Stimulated activated CD8-positive, alpha-beta memory T cell treated with anti-CD3 and anti-CD28 coated beads, Interleukin-15, amount 100 ng/mL, for 24 hours (primary cell): ENCODE measurements around the gene ERBB2.
"Not testable (repeated sequence)": the region's sequence is repeated elsewhere in the genome, so short reads cannot be mapped to it uniquely, and the experiment has no call there.

Experiments used
- DNase-seq: peaks from one replicate; pipeline ENCODE4 v3.0.0-alpha.2; 2020; ENCODE audit warnings: low read depth

ERBB2 gene

GRCh38 chr17:39703913-39704312 is 4.0 kb downstream of the ERBB2 start:
- no peak for DNase-seq

- DNase-seq, result no peak
Observed at GRCh38 chr17:39704821-39705551, 5.1 kb downstream of the ERBB2 start.

DNA sequence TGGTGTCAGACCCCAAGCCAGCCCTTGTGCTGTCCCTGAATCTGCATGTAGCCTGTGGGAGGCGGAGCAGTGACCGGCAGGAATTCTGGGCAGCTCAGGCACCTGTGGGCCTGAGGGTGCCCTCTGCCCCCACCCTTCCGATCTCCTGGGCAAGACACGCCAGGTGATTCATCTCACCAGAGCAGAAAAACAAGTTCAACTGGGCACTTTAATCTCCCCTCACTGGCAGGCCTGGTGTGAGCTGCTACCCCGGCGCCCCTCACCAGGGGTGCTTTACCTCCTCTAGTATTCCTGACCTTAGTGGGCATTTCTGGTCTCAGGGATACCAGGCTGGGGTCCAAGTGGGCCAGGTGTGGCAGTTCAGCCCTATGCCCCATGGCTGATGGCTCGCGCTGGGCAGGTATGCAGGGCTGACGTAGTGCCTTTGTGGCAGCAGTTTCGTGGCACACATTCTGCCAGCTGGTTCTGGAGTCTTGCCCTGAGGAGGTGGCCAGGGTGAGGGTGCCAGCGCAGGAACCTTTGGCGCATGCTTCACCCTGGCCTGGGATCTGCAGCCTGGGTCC is 6.0 kb downstream of the ERBB2 start:
- no peak for DNase-seq

DNA sequence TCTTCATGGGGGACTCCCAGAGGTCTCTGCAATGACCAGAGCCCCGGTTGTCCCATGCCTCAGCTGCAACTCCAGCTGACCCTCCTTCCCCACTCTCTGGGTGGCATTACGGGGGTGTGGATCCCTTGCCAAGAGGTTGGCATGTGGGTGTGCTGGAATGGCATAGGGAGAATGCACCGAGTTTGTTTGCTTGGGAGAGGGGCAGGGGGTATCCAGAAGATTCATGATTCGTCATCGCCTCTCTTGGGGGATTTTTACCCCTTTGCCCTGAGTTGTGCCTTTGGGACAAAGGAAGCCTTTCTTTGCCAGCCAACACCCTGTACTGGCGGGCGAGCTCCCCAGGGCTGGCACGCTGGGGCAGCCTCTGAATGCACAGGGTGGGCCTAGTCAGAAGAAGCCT is 6.5 kb downstream of the ERBB2 start:
- DNase-seq, result no peak

GRCh38 chr17:39706921-39707337 is 7.1 kb downstream of the ERBB2 start:
- no peak for DNase-seq

DNA sequence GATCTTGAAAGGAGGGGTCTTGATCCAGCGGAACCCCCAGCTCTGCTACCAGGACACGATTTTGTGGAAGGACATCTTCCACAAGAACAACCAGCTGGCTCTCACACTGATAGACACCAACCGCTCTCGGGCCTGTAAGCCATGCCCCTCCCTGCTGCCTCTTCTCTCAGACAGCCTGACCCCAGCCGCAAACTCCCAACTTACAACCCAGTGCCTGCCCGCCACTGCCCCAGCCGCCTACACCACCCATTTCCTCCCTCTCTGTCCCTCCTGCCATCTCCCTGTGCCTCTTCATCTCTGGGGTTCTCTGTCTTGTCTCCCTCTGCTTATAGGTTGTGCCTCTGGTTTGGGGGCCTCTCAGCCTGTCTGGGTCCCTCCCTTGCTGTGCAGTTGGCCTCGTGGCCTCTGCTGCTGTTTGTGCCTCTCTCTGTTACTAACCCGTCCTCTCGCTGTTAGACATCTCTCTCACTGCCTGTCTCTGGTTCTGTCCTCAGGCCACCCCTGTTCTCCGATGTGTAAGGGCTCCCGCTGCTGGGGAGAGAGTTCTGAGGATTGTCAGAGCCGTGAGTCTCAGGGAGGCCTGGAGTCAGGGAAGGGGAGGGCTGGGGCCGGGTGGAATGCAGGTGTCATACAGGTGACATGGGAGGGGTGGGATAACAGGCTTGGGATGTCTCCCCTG is 9.6 kb downstream of the ERBB2 start:
- no peak for DNase-seq

- DNase-seq, result no peak
Observed at GRCh38 chr17:39709998-39710964, 10.4 kb downstream of the ERBB2 start.

DNA sequence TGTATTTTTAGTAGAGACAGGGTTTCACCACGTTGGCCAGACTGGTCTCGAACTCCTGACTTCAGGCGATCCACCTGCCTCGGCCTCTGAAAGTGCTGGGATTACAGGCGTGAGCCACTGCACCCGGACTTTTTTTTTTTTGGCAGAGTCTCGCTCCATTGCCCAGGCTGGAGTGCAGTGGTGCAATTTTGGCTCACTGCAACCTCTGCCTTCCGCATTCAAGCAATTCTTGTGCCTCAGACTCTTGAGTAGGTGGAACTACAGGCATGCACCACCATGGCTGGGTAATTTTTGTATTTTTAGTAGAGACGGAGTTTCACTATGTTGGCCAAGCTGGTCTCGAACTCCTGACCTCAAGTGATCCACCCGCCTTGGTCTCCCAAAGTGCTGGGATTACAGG is 11.2 kb downstream of the ERBB2 start:
- not testable (repeated sequence) for DNase-seq

DNA sequence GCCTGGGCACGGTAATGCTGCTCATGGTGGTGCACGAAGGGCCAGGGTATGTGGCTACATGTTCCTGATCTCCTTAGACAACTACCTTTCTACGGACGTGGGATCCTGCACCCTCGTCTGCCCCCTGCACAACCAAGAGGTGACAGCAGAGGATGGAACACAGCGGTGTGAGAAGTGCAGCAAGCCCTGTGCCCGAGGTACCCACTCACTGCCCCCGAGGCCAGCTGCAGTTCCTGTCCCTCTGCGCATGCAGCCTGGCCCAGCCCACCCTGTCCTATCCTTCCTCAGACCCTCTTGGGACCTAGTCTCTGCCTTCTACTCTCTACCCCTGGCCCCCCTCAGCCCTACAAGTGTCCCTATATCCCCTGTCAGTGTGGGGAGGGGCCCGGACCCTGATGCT is 12.0 kb downstream of the ERBB2 start:
- no peak for DNase-seq

DNA sequence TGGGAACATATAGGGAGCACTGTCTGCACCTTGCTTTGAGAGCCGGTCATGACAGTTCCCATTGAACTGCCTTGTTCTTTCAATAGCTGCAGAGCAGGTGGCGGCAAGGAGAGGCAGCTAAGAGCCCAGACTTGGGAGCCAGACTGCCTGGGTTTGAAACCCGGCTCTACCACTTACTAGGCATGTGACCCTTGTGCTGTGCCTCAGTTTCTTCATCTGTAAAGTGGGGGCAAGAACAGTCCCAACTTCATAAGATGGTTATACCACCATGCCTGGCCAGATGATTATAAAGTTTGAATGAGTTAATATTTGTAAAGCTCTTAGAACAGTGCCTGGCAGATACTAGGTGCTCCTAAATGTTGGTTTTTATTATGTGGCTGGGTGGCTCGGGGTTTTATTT is 14.4 kb downstream of the ERBB2 start:
- no peak for DNase-seq

DNA sequence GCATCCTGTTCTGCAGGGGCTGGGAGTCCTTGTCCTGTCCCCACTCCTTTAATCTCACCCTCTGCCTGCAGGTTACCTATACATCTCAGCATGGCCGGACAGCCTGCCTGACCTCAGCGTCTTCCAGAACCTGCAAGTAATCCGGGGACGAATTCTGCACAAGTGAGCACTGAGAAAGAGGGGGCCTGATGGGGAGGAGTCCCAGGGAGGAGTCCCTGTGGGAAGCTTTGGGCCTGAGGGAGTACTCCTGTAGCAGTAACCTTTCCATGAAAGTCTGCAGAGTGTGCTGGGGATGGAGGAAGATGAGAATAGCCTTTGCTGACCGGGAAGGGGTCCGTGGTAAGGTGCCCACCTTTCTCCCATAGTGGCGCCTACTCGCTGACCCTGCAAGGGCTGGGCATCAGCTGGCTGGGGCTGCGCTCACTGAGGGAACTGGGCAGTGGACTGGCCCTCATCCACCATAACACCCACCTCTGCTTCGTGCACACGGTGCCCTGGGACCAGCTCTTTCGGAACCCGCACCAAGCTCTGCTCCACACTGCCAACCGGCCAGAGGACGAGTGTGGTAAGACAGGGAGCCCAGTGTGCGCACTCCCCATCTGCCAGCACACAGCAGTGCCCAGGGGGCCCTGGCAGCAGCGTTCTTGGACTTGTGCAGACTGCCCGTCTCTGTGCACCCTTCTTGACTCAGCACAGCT is 15.7 kb downstream of the ERBB2 start:
- DNase-seq, result no peak

GRCh38 chr17:39716073-39716818 is 16.4 kb downstream of the ERBB2 start:
- no peak for DNase-seq

- DNase-seq, result no peak
Observed at GRCh38 chr17:39716879-39717536, 17.1 kb downstream of the ERBB2 start.

- DNase-seq, result no peak
Observed at GRCh38 chr17:39717660-39718059, 17.8 kb downstream of the ERBB2 start.

- no peak for DNase-seq
Observed at GRCh38 chr17:39719563-39720355, 19.9 kb downstream of the ERBB2 start.

- no peak for DNase-seq
Observed at GRCh38 chr17:39722104-39722503, 22.2 kb downstream of the ERBB2 start.

DNA sequence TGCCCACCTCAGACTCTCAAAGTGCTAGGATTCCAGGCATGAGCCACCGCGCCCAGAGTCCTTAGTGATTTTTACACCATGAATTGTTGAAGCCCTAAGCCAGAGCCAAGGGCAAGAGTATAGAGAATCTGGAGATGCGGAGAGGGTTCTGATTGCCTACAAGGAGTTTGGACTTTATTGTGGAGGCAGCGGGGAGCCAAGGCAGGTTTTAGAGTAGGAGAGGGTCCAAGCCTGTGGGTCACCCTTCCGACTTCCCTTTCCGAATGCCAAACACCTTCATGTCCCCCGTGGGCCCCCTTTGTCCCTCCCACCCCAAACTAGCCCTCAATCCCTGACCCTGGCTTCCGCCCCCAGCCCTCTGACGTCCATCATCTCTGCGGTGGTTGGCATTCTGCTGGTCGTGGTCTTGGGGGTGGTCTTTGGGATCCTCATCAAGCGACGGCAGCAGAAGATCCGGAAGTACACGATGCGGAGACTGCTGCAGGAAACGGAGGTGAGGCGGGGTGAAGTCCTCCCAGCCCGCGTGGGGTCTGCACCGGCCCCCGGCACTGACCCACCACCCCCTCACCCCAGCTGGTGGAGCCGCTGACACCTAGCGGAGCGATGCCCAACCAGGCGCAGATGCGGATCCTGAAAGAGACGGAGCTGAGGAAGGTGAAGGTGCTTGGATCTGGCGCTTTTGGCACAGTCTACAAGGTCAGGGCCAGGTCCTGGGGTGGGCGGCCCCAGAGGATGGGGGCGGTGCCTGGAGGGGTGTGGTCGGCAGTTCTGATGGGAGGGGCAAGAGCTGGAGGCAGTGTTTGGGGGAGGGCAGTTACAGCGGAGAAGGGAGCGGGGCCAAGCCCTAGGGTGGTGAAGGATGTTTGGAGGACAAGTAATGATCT is 23.3 kb downstream of the ERBB2 start:
- no peak for DNase-seq

DNA sequence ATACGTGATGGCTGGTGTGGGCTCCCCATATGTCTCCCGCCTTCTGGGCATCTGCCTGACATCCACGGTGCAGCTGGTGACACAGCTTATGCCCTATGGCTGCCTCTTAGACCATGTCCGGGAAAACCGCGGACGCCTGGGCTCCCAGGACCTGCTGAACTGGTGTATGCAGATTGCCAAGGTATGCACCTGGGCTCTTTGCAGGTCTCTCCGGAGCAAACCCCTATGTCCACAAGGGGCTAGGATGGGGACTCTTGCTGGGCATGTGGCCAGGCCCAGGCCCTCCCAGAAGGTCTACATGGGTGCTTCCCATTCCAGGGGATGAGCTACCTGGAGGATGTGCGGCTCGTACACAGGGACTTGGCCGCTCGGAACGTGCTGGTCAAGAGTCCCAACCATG is 24.9 kb downstream of the ERBB2 start:
- DNase-seq, result no peak

- DNase-seq, result not testable (repeated sequence)
Observed at GRCh38 chr17:39725923-39726322, 26.1 kb downstream of the ERBB2 start.
